ENCODE results near the gene GRIA3. TPM values are rescaled to one million over a fixed set of nuclear protein-coding genes. Genes with fewer than 3 reads are reported as not detected.

Gene GRIA3
- total and polyA plus RNA-seq, 10 donors, result 0.10 to 0.61 (median 0.24) TPM; not detected in 2

GRCh38 chrX:123236859-123237258 lies 52.8 kb downstream of the GRIA3 start:
- intact Hi-C loops (cut with DNase I; ENCODE audit: low total_unique reads), result no loop called here
- Histone ChIP-seq H3K36me3 (no peaks in the 10 kb centered on the region), H3K4me3 (no peak overlapping the region), H3K4me1 (no peaks in the 10 kb centered on the region), H3K27ac (no peak overlapping the region), H3K9me3 (no peaks in the 10 kb centered on the region), H3K27me3 (replicated peaks in 1 of 7) (no peaks in the 10 kb centered on the region)
- TF ChIP-seq POLR2A (IDR thresholded peaks at IDR 0.05) (no peak), POLR2AphosphoS5 (IDR thresholded peaks at IDR 0.05) (no peak), CTCF (IDR thresholded peaks at IDR 0.05 in 8 of 11, conservative IDR thresholded peaks at IDR 0.05 in 3 of 11) (no peak)
- no peak for DNase-seq

- TF ChIP-seq POLR2AphosphoS5 (IDR thresholded peaks at IDR 0.05), result no peak
- TF ChIP-seq CTCF (IDR thresholded peaks at IDR 0.05 in 8 of 11, conservative IDR thresholded peaks at IDR 0.05 in 3 of 11), result no peak
- no peak for TF ChIP-seq POLR2A (IDR thresholded peaks at IDR 0.05)
- H3K9me3 ChIP-seq, result no peaks in the 10 kb centered on the region
- H3K4me1 ChIP-seq, result no peaks in the 10 kb centered on the region
- DNase-seq, result no peak
- no peak overlapping the region for H3K4me3 ChIP-seq
- intact Hi-C loops (cut with DNase I; ENCODE audit: low total_unique reads), result no loop called here
- no peaks in the 10 kb centered on the region for H3K36me3 ChIP-seq
- no peaks in the 10 kb centered on the region for H3K27me3 ChIP-seq (replicated peaks in 1 of 7)
- WGBS, 5 donors, result 51 to 80% (median 79%) methylated on average over 3 of the region's 3 CpGs
- H3K27ac ChIP-seq, result no peak overlapping the region
Observed at GRCh38 chrX:123237271-123237670, 53.2 kb downstream of the GRIA3 start.

- WGBS, 5 donors, result 73 to 91% (median 86%) methylated on average over 1 of the region's 1 CpG
- H3K27me3 ChIP-seq (replicated peaks in 1 of 7), result no peaks in the 10 kb centered on the region
- intact Hi-C loops (cut with DNase I; ENCODE audit: low total_unique reads), result no loop called here
Observed at GRCh38 chrX:123254457-123254856, 70.4 kb downstream of the GRIA3 start.

GRCh38 chrX:123256378-123256777 lies 72.3 kb downstream of the GRIA3 start:
- 53 to 90% (median 68%) methylated on average over 1 of the region's 1 CpG for WGBS, 5 donors
- no peak overlapping the region for H3K4me3 ChIP-seq
- no peaks in the 10 kb centered on the region for H3K27me3 ChIP-seq (replicated peaks in 1 of 7)
- no peak overlapping the region for H3K27ac ChIP-seq
- no peaks in the 10 kb centered on the region for H3K36me3 ChIP-seq
- no peaks in the 10 kb centered on the region for H3K4me1 ChIP-seq
- H3K9me3 ChIP-seq, result no peaks in the 10 kb centered on the region
- no peak for DNase-seq
- TF ChIP-seq POLR2A (IDR thresholded peaks at IDR 0.05) (no peak), CTCF (IDR thresholded peaks at IDR 0.05 in 8 of 11, conservative IDR thresholded peaks at IDR 0.05 in 3 of 11) (no peak), POLR2AphosphoS5 (IDR thresholded peaks at IDR 0.05) (no peak)
- intact Hi-C loops (cut with DNase I; ENCODE audit: low total_unique reads), result no loop called here

More at GRCh38 chrX:123254457-123254856, 70.4 kb downstream of the GRIA3 start:
- Histone ChIP-seq H3K36me3 (no peaks in the 10 kb centered on the region), H3K9me3 (no peaks in the 10 kb centered on the region), H3K4me3 (no peak overlapping the region), H3K4me1 (no peaks in the 10 kb centered on the region), H3K27ac (no peak overlapping the region)
- TF ChIP-seq POLR2AphosphoS5 (IDR thresholded peaks at IDR 0.05), result no peak
- no peak for TF ChIP-seq CTCF (IDR thresholded peaks at IDR 0.05 in 8 of 11, conservative IDR thresholded peaks at IDR 0.05 in 3 of 11)
- TF ChIP-seq POLR2A (IDR thresholded peaks at IDR 0.05), result no peak
- no peak for DNase-seq
